ENCODE data around the gene CCNQ. TPM values are rescaled to one million over a fixed set of nuclear protein-coding genes. Genes with fewer than 3 reads are reported as not detected.

Gene CCNQ
- total and polyA plus RNA-seq, 2 of the 8 experiments (the other 6 are each of a cell fraction or from before 2014, with no cell fraction given) = 16.6 to 32.1 TPM

GRCh38 chrX:153595387-153595786 lies 3.6 kb downstream of the CCNQ start:
- H3K9me3 ChIP-seq (ENCODE audit: insufficient read depth in 2 of 2, low read depth in 1 of 2, low read length in 1 of 2) = no peaks in the 10 kb centered on the region
- no peak overlapping the region for H2AK5ac ChIP-seq (ENCODE audit: low read depth, low read length)
- no peak overlapping the region for H4K5ac ChIP-seq (ENCODE audit: insufficient read length, low read depth, low read length)
- peaks cover 0 to 4% (median 0%) of the 10 kb centered on the region in 4 experiments; a peak in 1 of 7 replicates for H3K4me1 ChIP-seq (replicated peaks in 1 of 4; ENCODE audit: control insufficient read depth in 3 of 4, insufficient read depth in 4 of 4, low read length in 3 of 4)
- H3K56ac ChIP-seq (replicated peaks; ENCODE audit: insufficient read length, low read depth, low read length) = no peak overlapping the region
- H3K27ac ChIP-seq (ENCODE audit: low read depth, low read length) = no peak overlapping the region
- H3K14ac ChIP-seq (ENCODE audit: insufficient read length) = no peak overlapping the region
- no peak overlapping the region for H2BK20ac ChIP-seq (ENCODE audit: low read length)
- no peak overlapping the region for H3K9ac ChIP-seq (replicated peaks in 1 of 4; ENCODE audit: extremely low read depth in 1 of 4, low read depth in 3 of 4, low read length in 3 of 4)
- no peak overlapping the region for H2BK15ac ChIP-seq (ENCODE audit: low read length)
- H2AFZ ChIP-seq (ENCODE audit: low read length) = no peak overlapping the region
- CTCF ChIA-PET (ENCODE audit: partially characterized antibody) = interaction anchor here (0.9 to 2.0 kb wide), 4 partner anchors 14 to 74 kb away, joined by 3 to 5 read pairs (median 4); no protein-coding TSS in a partner anchor
- H3K23me2 ChIP-seq (ENCODE audit: low read depth, low read length) = peaks cover 3% of the 10 kb centered on the region; the same call in 1 of the 2 replicates
- no peak overlapping the region for H4K91ac ChIP-seq (replicated peaks; ENCODE audit: insufficient read length, low read length)
- H3K4me3 ChIP-seq (ENCODE audit: extremely low read depth in 1 of 4, insufficient read depth in 2 of 4, low read depth in 3 of 4, low read length in 4 of 4) = no peak overlapping the region
- no peak overlapping the region for H3K4me2 ChIP-seq (ENCODE audit: insufficient read depth in 1 of 2, low read depth in 2 of 2, low read length in 2 of 2)
- H4K20me1 ChIP-seq (replicated peaks in 1 of 2; ENCODE audit: control insufficient read depth in 1 of 2, insufficient read depth in 2 of 2, low read length in 2 of 2) = peaks cover 0 to 3% of the 10 kb centered on the region in 2 experiments
- no peak overlapping the region for H2BK12ac ChIP-seq (ENCODE audit: low read depth, low read length)
- peaks cover 0 to 5% of the 10 kb centered on the region in 2 experiments; a peak in 1 of 4 replicates for H3K79me2 ChIP-seq (ENCODE audit: control insufficient read depth in 1 of 2, insufficient read depth in 2 of 2, low read length in 2 of 2)
- H3K18ac ChIP-seq (ENCODE audit: extremely low read depth, low read length) = no peak overlapping the region
- H3K23ac ChIP-seq (ENCODE audit: insufficient read length) = no peak overlapping the region
- POLR2A ChIA-PET (ENCODE audit: partially characterized antibody) = interaction anchor here (0.8 to 1.2 kb wide), 2 partner anchors 15 kb away, joined by 3 read pairs; no protein-coding TSS in a partner anchor
- peaks cover 0 to 5% (median 0%) of the 10 kb centered on the region in 4 experiments; a peak in 3 of 7 replicates for H3K27me3 ChIP-seq (replicated peaks in 1 of 4; ENCODE audit: control insufficient read depth in 3 of 4, extremely low read depth in 1 of 4, insufficient read depth in 3 of 4, low read length in 3 of 4)
- H4K8ac ChIP-seq (ENCODE audit: extremely low read depth, insufficient read depth, low read length) = no peak overlapping the region
- 0 out of 8 replicates have a peak, but pooled peaks cover 0 to 3% (median 0%) of the 10 kb centered on the region in 4 experiments for H3K36me3 ChIP-seq (ENCODE audit: control insufficient read depth in 2 of 4, insufficient read depth in 4 of 4, low read length in 3 of 4)
- no peak overlapping the region for H2BK120ac ChIP-seq (replicated peaks; ENCODE audit: low read depth, low read length)
- WGBS, 2 experiments (ENCODE audit: extremely low coverage in 1 of 2, insufficient coverage in 1 of 2, insufficient read length in 1 of 2, insufficient replicate concordance in 2 of 2, low coverage in 1 of 2, low lambda C conversion rate in 2 of 2, missing lambda C conversion rate in 1 of 2) = 96% methylated on average over 8 of the region's 11 CpGs; no CpG with 5 or more reads in 1 of the 2 experiments
- no peak overlapping the region for H3K4ac ChIP-seq (replicated peaks; ENCODE audit: insufficient read length, low read depth, low read length)
- DNase-seq (ENCODE audit: low read depth in 1 of 2, low spot score in 2 of 2) (no peak), FAIRE-seq (no peak)
- no peaks in the 10 kb centered on the region for H3K79me1 ChIP-seq (ENCODE audit: low read depth, low read length)
- H2BK5ac ChIP-seq (ENCODE audit: low read depth, low read length) = no peak overlapping the region

Measured in H1 (cell line).